Femur (tissue), 1 donor: ENCODE results near the gene TRIM34.
A peak's percentile ranks its signal among the peaks of the same experiment; 100 is the strongest.
"Not testable (repeated sequence)": the region's sequence is repeated elsewhere in the genome, so short reads cannot be mapped to it uniquely, and the experiment has no call there.

Experiments
- DNase-seq: peaks from one replicate; pipeline ENCODE4 v3.0.0-alpha.2; 2017

Gene TRIM34

DNA sequence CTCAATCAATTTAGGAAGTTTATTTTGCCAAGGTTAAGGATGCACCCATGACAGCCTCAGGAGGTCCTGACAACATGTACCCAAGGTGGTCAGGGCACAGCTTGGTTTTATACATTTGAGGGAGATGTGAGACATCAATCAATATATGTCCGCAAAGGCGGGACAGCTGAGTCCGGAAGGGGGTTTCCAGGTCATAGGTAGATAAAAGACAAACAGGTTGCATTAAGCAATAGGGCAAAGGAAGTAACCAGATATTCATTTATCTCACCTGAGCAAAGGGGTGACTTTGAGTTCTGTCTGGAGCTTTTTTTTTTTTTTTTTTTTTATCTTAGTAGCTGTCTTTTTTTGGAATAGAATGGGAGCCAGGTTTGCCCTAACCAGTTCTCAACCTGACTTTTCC, 2.0 kb upstream of the TRIM34 start:
- DNase-seq = no peak

DNA sequence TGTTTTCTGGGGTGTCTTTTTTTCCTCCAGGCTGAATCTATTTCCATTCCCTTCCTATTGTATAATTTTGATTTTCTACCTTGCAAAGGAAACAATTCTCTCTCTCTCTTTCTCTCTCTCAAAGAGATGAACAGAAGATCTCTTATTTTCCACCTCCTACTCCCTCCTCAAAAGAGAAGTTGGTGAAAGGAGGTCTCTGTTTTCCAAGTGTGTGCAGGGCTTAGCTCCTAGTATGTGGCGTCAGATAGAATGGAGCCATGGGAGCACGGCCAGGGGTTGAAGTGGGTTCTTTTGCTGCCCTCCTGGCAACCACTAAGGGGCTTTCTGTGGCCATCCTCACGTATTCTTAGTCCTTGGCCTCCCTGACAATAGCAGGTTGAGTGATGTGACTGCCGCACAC, 480 bp downstream of the TRIM34 start:
- no peak for DNase-seq

DNA sequence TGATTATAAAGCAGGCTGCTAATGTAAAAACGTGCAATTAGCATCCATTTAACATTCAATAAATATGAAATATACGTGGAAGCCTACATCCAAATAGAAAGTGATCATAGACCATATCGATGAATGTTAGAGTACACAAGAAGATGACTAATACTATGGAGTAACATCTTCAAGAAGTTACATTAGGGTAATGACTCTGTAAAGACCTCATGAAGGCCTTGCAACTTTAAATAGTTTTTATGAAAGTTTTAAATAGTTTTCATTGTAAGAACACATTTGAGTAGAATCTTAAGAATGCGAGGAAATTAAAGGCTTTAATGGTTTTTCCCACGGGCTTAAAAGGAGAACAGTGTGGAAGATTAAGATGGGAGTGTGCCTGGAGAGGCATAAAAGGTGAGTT, 1.4 kb downstream of the TRIM34 start:
- no peak for DNase-seq

DNA sequence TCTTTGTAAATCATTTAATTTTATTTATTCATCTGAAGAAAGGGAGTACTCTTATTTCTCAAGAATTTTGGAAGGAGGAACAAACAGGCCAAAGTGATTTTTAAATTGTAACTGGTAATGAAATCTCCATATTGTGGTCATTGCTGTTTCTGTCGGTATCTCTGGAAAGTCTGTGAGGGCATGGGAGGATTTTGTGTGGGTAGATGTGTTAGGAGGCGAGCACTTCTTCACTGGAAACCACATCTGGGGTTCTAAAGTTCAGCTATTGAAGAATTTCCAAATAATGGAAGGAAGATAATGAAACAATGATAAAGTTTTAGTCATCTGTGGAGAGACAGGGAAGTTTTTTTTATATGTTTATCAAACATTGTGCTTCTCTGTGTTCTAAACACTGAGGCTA, 6.6 kb downstream of the TRIM34 start:
- DNase-seq = no peak

DNA sequence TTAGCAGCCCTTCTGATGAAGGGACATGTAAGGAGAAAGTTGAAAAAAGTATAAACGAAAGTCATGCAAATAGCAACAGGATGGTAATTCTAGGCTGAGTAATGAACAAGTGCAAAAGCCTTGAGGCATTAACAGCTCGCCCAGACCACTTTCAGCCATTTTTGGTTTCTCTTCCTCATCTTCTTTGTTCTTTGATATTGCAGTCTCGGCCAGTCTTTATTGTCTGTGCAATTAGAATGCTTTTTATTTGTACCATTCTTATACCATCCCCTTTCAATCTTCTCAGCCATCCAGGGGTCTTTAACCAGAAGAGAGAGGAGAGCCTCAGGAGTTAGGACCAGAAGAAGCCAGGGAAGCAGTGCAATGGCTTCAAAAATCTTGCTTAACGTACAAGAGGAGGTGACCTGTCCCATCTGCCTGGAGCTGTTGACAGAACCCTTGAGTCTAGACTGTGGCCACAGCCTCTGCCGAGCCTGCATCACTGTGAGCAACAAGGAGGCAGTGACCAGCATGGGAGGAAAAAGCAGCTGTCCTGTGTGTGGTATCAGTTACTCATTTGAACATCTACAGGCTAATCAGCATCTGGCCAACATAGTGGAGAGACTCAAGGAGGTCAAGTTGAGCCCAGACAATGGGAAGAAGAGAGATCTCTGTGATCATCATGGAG, 7.3 kb downstream of the TRIM34 start:
- no peak for DNase-seq

- DNase-seq = no peak
Observed at GRCh38 chr11:5639953-5640352, 15.2 kb downstream of the TRIM34 start.

DNA sequence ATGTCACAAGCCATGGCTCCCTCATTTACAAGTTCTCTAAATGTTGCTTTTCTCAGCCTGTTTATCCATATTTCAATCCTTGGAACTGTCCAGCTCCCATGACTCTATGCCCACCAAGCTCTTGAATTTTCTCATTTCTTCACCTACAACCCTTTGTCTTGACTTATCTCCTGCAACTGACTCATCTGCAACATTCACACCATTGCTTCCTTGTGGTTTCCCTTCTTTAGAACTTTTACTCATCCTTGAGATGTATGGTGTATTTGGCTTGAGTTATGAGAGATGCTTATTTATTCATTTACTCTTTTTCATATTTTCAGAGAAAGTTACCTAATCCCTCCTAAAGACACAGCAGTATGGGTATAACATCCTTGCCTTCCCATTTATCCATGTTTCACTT, 18.8 kb downstream of the TRIM34 start:
- DNase-seq = no peak

- no peak for DNase-seq
Observed at GRCh38 chr11:5646139-5646538, 21.3 kb downstream of the TRIM34 start.

- DNase-seq = no peak
Observed at GRCh38 chr11:5655474-5655873, 30.7 kb downstream of the TRIM34 start.

DNA sequence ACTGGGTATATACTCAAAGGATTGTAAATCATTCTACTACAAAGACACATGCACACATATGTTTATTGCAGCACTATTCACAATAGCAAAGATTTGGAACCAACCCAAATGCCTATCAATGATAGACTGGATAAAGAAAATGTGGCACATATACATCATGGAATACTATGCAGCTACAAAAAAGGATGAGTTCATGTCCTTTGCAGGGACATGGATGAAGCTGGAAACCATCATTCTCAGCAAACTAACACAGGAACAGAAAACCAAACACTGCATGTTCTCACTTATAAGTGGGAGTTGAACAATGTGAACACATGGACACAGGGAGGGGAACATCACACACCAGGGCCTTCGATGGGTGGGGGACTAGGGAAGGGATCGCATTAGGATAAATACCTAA, 32.2 kb downstream of the TRIM34 start:
- not testable (repeated sequence) for DNase-seq

GRCh38 chr11:5658318-5658717, 33.5 kb downstream of the TRIM34 start:
- no peak for DNase-seq

GRCh38 chr11:5663511-5663910, 38.7 kb downstream of the TRIM34 start:
- DNase-seq = no peak

DNA sequence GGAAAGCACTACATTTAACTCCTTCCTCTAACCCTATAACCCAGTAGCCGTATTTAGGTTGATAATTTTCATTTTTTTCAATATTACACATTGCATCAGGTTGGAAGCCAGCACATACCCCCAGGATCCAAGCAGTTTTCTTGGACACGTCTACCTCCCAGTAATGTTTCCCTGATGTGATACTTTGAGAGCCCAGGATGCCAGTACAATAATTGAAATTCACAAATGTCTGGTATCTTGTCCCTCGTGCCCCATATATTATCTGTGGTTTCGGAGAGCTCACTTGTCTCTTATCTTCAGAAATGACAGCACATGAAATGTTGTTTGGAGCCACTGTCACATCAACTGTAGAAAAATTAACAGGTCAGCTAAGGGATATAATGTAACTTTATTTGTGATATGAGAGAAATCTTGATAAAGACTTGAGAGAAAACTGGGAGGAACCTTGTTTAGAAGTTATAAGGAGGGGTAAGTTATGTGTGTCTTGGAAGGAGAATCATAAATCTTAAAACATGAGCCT, 40.3 kb downstream of the TRIM34 start:
- no peak for DNase-seq

GRCh38 chr11:5665746-5666401, 41.1 kb downstream of the TRIM34 start:
- DNase-seq = no peak

GRCh38 chr11:5666402-5666793, 41.6 kb downstream of the TRIM34 start:
- no peak for DNase-seq

DNA sequence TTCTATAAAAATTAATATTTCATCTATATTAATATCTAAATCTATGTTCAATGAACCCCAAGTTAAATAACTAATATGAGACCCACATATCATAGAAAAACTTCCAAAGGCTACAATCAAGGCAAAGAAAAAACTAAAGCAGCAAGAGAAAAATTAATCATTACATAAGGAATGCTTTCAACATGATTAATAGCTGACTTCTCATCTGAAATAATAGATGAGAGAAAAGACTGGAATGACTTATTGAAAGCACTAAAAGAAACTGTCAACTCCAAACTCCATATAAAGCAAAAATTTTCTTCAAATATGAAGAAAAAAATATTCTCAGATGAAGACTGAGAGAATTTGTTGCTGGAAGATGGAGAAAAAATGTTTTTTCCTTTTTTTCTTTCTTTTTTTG, 47.0 kb downstream of the TRIM34 start:
- DNase-seq = no peak

GRCh38 chr11:5674391-5674790, 49.6 kb downstream of the TRIM34 start:
- DNase-seq = no peak

- DNase-seq = no peak
Observed at GRCh38 chr11:5679811-5680210, 55.0 kb downstream of the TRIM34 start.

DNA sequence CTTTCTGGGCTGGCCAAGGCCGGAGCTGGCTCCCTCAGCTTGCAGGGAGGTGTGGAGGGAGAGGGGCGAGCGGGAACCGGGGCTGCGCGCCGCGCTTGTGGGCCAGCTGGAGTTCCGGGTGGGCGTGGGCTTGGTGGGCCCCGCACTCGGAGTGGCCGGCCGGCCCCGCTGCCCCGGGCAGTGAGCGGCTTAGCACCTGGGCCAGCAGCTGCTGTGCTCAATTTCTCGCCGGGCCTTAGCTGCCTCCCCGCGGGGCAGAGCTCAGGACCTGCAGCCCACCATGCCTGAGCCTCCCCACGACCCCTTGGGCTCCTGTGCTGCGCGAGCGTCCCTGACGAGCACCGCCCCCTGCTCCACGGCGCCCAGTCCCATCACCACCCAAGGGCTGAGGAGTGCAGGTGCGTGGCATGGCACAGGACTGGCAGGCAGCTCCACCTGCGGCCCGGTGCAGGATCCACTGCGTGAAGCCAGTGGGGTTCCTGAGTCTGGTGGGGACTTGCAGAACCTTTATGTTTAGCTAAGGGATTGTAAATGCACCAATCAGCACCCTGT, 58.2 kb downstream of the TRIM34 start:
- DNase-seq = not testable (repeated sequence)

GRCh38 chr11:5683620-5684019, 58.8 kb downstream of the TRIM34 start:
- not testable (repeated sequence) for DNase-seq

GRCh38 chr11:5684036-5684645, 59.3 kb downstream of the TRIM34 start:
- DNase-seq = no peak

GRCh38 chr11:5684646-5685362, 60.0 kb downstream of the TRIM34 start, which contains the start of gene TRIM5:
TSS of gene TRIM5 (minus strand) at chr11:5685074. CDS start at chr11:5680177, 4,897 bp downstream.
- peak; percentile 93 for DNase-seq

GRCh38 chr11:5686426-5686825, 61.6 kb downstream of the TRIM34 start:
- no peak for DNase-seq
